Measurements from ENCODE around the gene TUBG1. TPM values are rescaled to one million over a fixed set of nuclear protein-coding genes. Genes with fewer than 3 reads are reported as not detected.

Gene TUBG1
- total and polyA plus RNA-seq, 9 of the 15 experiments (the other 6 are each of a cell fraction or from before 2014, with no cell fraction given), result 33.1 to 147 (median 66.0) TPM

- TF ChIP-seq, protein P1, sequence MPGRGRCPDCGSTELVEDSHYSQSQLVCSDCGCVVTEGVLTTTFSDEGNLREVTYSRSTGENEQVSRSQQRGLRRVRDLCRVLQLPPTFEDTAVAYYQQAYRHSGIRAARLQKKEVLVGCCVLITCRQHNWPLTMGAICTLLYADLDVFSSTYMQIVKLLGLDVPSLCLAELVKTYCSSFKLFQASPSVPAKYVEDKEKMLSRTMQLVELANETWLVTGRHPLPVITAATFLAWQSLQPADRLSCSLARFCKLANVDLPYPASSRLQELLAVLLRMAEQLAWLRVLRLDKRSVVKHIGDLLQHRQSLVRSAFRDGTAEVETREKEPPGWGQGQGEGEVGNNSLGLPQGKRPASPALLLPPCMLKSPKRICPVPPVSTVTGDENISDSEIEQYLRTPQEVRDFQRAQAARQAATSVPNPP (IDR thresholded peaks at IDR 0.05; ENCODE audit: borderline replicate concordance, insufficient read depth, insufficient read length), result no peak
- no peak for TF ChIP-seq ZNF79 (CRISPR knock-in tag; IDR thresholded peaks at IDR 0.05; ENCODE audit: low read depth)
- TF ChIP-seq MGA (IDR thresholded peaks at IDR 0.05), result no peak
- TF ChIP-seq HDAC2 (IDR thresholded peaks at IDR 0.05), result peak; percentile 63
- peak; percentile 76 for TF ChIP-seq NFIC (IDR thresholded peaks at IDR 0.05)
- no peak for TF ChIP-seq E2F4 (CRISPR knock-in tag; IDR thresholded peaks at IDR 0.05; ENCODE audit: low read depth)
- no peak for TF ChIP-seq NR2C2 (CRISPR knock-in tag; IDR thresholded peaks at IDR 0.05)
- peak; percentile 69 for TF ChIP-seq NR2C2 (tag; IDR thresholded peaks at IDR 0.05)
- TF ChIP-seq PHB (CRISPR knock-in tag; IDR thresholded peaks at IDR 0.05), result no peak
- no peak for TF ChIP-seq ZBTB43 (CRISPR knock-in tag; IDR thresholded peaks at IDR 0.05)
- TF ChIP-seq RBM34 (IDR thresholded peaks at IDR 0.05; ENCODE audit: borderline replicate concordance, insufficient read depth, low read length), result no peak
- TF ChIP-seq POLR2A (conservative IDR thresholded peaks at IDR 0.05), result no peak
These were observed 14.5 kb downstream of the TUBG1 start (continued) for GRCh38 chr17:42623732-42624596.
